Colonic mucosa (tissue), 4 donors: ENCODE data around the gene FUBP1. TPM values are rescaled to one million over a fixed set of nuclear protein-coding genes. Genes with fewer than 3 reads are reported as not detected.

Experiments
- DNase-seq: peaks from one replicate; pipeline ENCODE4 v3.0.0-alpha.2; 2020
- H3K27ac ChIP-seq: fragments of 200-600 bp; one replicate; pipeline ENCODE4 v1.8.0; 2021
- H3K27me3 ChIP-seq: fragments of 200-600 bp; one replicate; pipeline ENCODE4 v1.8.0; 2021
- H3K36me3 ChIP-seq: fragments of 200-600 bp; one replicate; pipeline ENCODE4 v1.8.0; 2021
- H3K4me1 ChIP-seq: fragments of 200-600 bp; one replicate; pipeline ENCODE4 v1.8.0; 2021; ENCODE audit warnings: mild to moderate bottlenecking
- H3K4me3 ChIP-seq: fragments of 200-600 bp; one replicate; pipeline ENCODE4 v1.8.0; 2021
- H3K9ac ChIP-seq, 2 donors: one replicate each; pipeline ENCODE4 v1.7.0; 2013; ENCODE audit warnings: control low read depth in 2 of 2, low read depth in 2 of 2, low read length in 2 of 2
- H3K9me3 ChIP-seq: fragments of 200-600 bp; one replicate; pipeline ENCODE4 v1.8.0; 2021
- CTCF ChIP-seq: fragments of 200-600 bp; IDR thresholded peaks from one replicate; pipeline ENCODE4 v1.8.0; 2022; ENCODE audit warnings: antibody characterized with exemption, mild to moderate bottlenecking
- intact Hi-C: fragments of 100-400 bp; cut with DNase I; formaldehyde crosslinking; loops from one replicate; pipeline ENCODE4 v1.14.1; 2022
- total RNA-seq, 2 donors: library from RNA; stranded (reverse); fragmentation: NEBNext Ultra II Directional in 1 of 2; extraction: Animal tissue kit (Norgen Biotek cat#: 25700) in 1 of 2; gene quantifications; one replicate each; pipeline ENCODE4 v1.2.1, GENCODE V29; 2021
- donor health status: healthy.
- donor health status: DM: no; HTN: no; CAD: no.
- donor health status: DM: no; HTN: no; CAD: no.

FUBP1 gene
- total RNA-seq, 2 donors from 2014 or later, result 81.1 to 118 TPM

GRCh38 chr1:77948841-77949424, 29.9 kb downstream of the FUBP1 start:
- no peaks in the 10 kb centered on the region for H3K27me3 ChIP-seq
- H3K4me3 ChIP-seq, result no peak overlapping the region
- no peak overlapping the region for H3K9ac ChIP-seq
- TF ChIP-seq CTCF, result no peak
- no peak for DNase-seq
- no peaks in the 10 kb centered on the region for H3K9me3 ChIP-seq
- H3K27ac ChIP-seq, result no peak overlapping the region
- no peaks in the 10 kb centered on the region for H3K36me3 ChIP-seq
- no peaks in the 10 kb centered on the region for H3K4me1 ChIP-seq
- intact Hi-C loops, result no loop called here

GRCh38 chr1:77945345-77945744, 33.5 kb downstream of the FUBP1 start:
- no peak overlapping the region for H3K9ac ChIP-seq
- no peaks in the 10 kb centered on the region for H3K9me3 ChIP-seq
- H3K4me1 ChIP-seq, result no peaks in the 10 kb centered on the region
- H3K4me3 ChIP-seq, result no peak overlapping the region
- no peak for TF ChIP-seq CTCF
- no peaks in the 10 kb centered on the region for H3K36me3 ChIP-seq
- no peak for DNase-seq
- H3K27ac ChIP-seq, result no peak overlapping the region
- no peaks in the 10 kb centered on the region for H3K27me3 ChIP-seq
- intact Hi-C loops, result no loop called here

GRCh38 chr1:77942400-77943140, 36.3 kb downstream of the FUBP1 start:
- H3K9ac ChIP-seq, result no peak overlapping the region
- H3K4me3 ChIP-seq, result no peak overlapping the region
- no peaks in the 10 kb centered on the region for H3K4me1 ChIP-seq
- TF ChIP-seq CTCF, result no peak
- H3K9me3 ChIP-seq, result no peaks in the 10 kb centered on the region
- intact Hi-C loops, result no loop called here
- H3K36me3 ChIP-seq, result no peaks in the 10 kb centered on the region
- no peaks in the 10 kb centered on the region for H3K27me3 ChIP-seq
- DNase-seq, result no peak
- H3K27ac ChIP-seq, result no peak overlapping the region

GRCh38 chr1:77940921-77941570, 37.8 kb downstream of the FUBP1 start:
- H3K4me3 ChIP-seq, result no peak overlapping the region
- DNase-seq, result no peak
- no peaks in the 10 kb centered on the region for H3K4me1 ChIP-seq
- no peak overlapping the region for H3K27ac ChIP-seq
- no peaks in the 10 kb centered on the region for H3K9me3 ChIP-seq
- H3K36me3 ChIP-seq, result no peaks in the 10 kb centered on the region
- H3K9ac ChIP-seq, result no peak overlapping the region
- intact Hi-C loops, result no loop called here
- no peak for TF ChIP-seq CTCF
- no peaks in the 10 kb centered on the region for H3K27me3 ChIP-seq

- Histone ChIP-seq H3K36me3 (no peaks in the 10 kb centered on the region), H3K27ac (no peak overlapping the region), H3K9ac (no peak overlapping the region), H3K4me1 (no peaks in the 10 kb centered on the region), H3K27me3 (no peaks in the 10 kb centered on the region), H3K4me3 (no peak overlapping the region), H3K9me3 (no peaks in the 10 kb centered on the region)
- TF ChIP-seq CTCF, result no peak
- intact Hi-C loops, result no loop called here
- no peak for DNase-seq
These were observed 40.2 kb downstream of the FUBP1 start for GRCh38 chr1:77938651-77939050.
